Tibial artery (tissue), 4 donors: ENCODE data around the gene SERPINB11.

Experiments used
- DNase-seq, 2 donors: peaks; one replicate each; pipeline ENCODE4 v3.0.0-alpha.2; 2019
- H3K27ac ChIP-seq, 2 donors: fragments of 200-600 bp; sonication (generic) in 1 of 2; 1 replicate in 1 of 2; 2 replicates in 1 of 2; pipeline ENCODE4 v1.5.1; 2018 to 2019; ENCODE audit warnings: mild to moderate bottlenecking in 1 of 2
- H3K27me3 ChIP-seq, 2 donors: fragments of 200-600 bp; sonication (generic) in 1 of 2; one replicate each; pipeline versions ENCODE4 v1.5.1 to v1.6.0; 2016 to 2019
- H3K36me3 ChIP-seq, 3 donors: fragments of 200-600 bp; sonication (generic) in 2 of 3; one replicate each; pipeline ENCODE4 v1.5.1; 2016 to 2019; ENCODE audit warnings: mild to moderate bottlenecking in 2 of 3
- H3K4me1 ChIP-seq, 4 donors: fragments of 200-600 bp; sonication (generic) in 2 of 4; 1 replicate in 3 of 4; 2 replicates in 1 of 4; pipeline ENCODE4 v1.5.1; 2016 to 2019
- H3K4me3 ChIP-seq, 2 donors: fragments of 200-600 bp; sonication (generic) in 1 of 2; 1 replicate in 1 of 2; 2 replicates in 1 of 2; pipeline ENCODE4 v1.5.1; 2018 to 2019; ENCODE audit warnings: mild to moderate bottlenecking in 2 of 2
- H3K9me3 ChIP-seq, 3 donors: fragments of 200-600 bp; sonication (generic) in 1 of 3; one replicate each; pipeline ENCODE4 v1.5.1; 2016 to 2019
- intact Hi-C: fragments of 100-400 bp; cut with DNase I; formaldehyde crosslinking; loops from one replicate; pipeline ENCODE4 v1.15.0; 2023; ENCODE audit warnings: low total_unique reads
- TF ChIP-seq, protein P1 (sequence below), 2 experiments: fragments of 200-600 bp in 1 of 2; fragments of 450-650 bp in 1 of 2; IDR thresholded peaks; one replicate each; pipeline ENCODE4 v1.5.1; 2017 to 2019; ENCODE audit warnings: antibody characterized with exemption in 2 of 2, mild to moderate bottlenecking in 1 of 2, moderate library complexity in 1 of 2

The SERPINB11 gene

DNA sequence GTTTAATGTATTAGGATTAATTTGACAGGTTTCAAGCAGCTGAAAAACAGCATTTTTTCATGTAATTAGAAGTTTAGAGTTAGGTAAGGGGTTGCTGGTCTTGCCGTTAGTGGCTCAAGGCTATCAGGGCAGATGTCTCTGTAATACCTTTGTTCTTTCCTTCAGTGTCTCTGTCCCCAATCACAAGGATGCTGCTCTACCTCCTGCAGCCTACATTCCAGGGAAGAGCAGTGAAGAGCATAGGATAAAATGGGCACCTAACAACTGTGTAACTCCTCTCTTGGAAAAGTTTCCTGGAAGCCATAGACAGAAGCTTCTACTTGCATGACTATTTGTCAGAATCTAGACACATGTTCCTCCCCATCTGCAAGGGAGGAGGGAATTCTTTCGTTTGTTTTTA is 63.1 kb downstream of the SERPINB11 start:
- H3K9me3 ChIP-seq, result no peaks in the 10 kb centered on the region
- TF ChIP-seq, protein P1, sequence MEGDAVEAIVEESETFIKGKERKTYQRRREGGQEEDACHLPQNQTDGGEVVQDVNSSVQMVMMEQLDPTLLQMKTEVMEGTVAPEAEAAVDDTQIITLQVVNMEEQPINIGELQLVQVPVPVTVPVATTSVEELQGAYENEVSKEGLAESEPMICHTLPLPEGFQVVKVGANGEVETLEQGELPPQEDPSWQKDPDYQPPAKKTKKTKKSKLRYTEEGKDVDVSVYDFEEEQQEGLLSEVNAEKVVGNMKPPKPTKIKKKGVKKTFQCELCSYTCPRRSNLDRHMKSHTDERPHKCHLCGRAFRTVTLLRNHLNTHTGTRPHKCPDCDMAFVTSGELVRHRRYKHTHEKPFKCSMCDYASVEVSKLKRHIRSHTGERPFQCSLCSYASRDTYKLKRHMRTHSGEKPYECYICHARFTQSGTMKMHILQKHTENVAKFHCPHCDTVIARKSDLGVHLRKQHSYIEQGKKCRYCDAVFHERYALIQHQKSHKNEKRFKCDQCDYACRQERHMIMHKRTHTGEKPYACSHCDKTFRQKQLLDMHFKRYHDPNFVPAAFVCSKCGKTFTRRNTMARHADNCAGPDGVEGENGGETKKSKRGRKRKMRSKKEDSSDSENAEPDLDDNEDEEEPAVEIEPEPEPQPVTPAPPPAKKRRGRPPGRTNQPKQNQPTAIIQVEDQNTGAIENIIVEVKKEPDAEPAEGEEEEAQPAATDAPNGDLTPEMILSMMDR (IDR thresholded peaks at IDR 0.05), result no peak
- H3K36me3 ChIP-seq, result no peaks in the 10 kb centered on the region
- intact Hi-C loops, result no loop called here
- no peak overlapping the region for H3K27ac ChIP-seq
- no peaks in the 10 kb centered on the region for H3K4me1 ChIP-seq
- no peaks in the 10 kb centered on the region for H3K27me3 ChIP-seq
- no peak overlapping the region for H3K4me3 ChIP-seq
- no peak for DNase-seq
